ENCODE data around the gene SMYD2.

DNA sequence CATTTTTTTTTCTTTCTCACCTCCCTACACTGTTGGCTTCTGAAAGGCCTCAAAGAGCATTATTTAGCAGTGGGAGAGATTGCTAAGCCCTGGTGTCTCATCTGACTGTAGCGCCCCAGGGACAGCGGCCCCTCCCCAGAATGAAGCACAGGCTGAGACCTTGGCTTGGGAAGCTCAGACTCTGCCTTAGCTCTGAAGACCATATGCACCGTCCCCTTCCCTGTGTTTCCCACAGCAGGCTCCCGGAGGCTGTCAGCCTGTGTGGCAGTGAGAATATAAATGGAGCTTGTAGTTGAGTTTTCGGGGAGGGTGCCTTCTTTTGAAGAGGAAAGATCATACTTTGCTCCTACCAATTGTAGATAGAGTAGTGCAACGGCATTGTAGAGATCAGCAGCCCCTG, 25.3 kb downstream of the SMYD2 start:
- TF ChIP-seq, protein P1, sequence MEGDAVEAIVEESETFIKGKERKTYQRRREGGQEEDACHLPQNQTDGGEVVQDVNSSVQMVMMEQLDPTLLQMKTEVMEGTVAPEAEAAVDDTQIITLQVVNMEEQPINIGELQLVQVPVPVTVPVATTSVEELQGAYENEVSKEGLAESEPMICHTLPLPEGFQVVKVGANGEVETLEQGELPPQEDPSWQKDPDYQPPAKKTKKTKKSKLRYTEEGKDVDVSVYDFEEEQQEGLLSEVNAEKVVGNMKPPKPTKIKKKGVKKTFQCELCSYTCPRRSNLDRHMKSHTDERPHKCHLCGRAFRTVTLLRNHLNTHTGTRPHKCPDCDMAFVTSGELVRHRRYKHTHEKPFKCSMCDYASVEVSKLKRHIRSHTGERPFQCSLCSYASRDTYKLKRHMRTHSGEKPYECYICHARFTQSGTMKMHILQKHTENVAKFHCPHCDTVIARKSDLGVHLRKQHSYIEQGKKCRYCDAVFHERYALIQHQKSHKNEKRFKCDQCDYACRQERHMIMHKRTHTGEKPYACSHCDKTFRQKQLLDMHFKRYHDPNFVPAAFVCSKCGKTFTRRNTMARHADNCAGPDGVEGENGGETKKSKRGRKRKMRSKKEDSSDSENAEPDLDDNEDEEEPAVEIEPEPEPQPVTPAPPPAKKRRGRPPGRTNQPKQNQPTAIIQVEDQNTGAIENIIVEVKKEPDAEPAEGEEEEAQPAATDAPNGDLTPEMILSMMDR (IDR thresholded peaks at IDR 0.05; ENCODE audit: extremely low read depth in 1 of 2, insufficient read depth in 1 of 2, low read depth in 1 of 2, low read length in 2 of 2) = no peak
- TF ChIP-seq POLR2A (IDR thresholded peaks at IDR 0.05; ENCODE audit: low read depth, low read length) = no peak
